Astrocyte (in vitro differentiated cells and primary cell): ENCODE data around the gene PAMR1.

Source experiments
- EZH2 ChIP-seq: IDR thresholded peaks from 2 replicates; pipeline ENCODE4 v1.6.1; 2012; ENCODE audit warnings: mild to moderate bottlenecking, low read length, inconsistent platforms; ENCODE audit not compliant: insufficient read depth
- TF ChIP-seq, protein P1 (sequence below): IDR thresholded peaks from 2 replicates; pipeline ENCODE4 v1.5.1; 2011; ENCODE audit warnings: low read depth, mild to moderate bottlenecking, inconsistent platforms, low read length, moderate library complexity; ENCODE audit not compliant: insufficient read depth

DNA sequence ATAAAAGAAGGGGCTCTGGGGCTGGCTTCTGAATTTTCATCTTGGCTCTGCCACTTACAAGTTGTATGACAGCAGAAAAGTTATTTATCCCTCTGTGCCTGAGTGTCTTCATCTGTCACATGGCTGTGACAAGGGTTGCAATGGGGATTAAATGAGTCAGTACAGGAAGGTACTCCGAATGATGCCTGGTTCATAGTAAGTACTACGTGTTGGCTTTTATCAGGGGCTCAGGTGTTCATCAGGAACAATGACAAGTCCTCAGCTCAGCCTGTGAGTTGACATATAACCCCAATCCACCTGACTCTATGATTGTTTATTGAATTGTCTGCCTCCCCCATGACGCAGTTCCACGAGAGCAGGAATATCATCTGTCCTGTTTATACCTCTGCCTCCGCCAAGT, 45.7 kb downstream of the PAMR1 start:
- TF ChIP-seq, protein P1, sequence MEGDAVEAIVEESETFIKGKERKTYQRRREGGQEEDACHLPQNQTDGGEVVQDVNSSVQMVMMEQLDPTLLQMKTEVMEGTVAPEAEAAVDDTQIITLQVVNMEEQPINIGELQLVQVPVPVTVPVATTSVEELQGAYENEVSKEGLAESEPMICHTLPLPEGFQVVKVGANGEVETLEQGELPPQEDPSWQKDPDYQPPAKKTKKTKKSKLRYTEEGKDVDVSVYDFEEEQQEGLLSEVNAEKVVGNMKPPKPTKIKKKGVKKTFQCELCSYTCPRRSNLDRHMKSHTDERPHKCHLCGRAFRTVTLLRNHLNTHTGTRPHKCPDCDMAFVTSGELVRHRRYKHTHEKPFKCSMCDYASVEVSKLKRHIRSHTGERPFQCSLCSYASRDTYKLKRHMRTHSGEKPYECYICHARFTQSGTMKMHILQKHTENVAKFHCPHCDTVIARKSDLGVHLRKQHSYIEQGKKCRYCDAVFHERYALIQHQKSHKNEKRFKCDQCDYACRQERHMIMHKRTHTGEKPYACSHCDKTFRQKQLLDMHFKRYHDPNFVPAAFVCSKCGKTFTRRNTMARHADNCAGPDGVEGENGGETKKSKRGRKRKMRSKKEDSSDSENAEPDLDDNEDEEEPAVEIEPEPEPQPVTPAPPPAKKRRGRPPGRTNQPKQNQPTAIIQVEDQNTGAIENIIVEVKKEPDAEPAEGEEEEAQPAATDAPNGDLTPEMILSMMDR, result no peak
- TF ChIP-seq EZH2, result no peak
